Mucosa of gallbladder (tissue), 1 donor: ENCODE results near the gene MR1. TPM values are rescaled to one million over a fixed set of nuclear protein-coding genes. Genes with fewer than 3 reads are reported as not detected.

ENCODE experiments used
- DNase-seq: peaks from one replicate; pipeline ENCODE4 v3.0.0-alpha.2; 2020; ENCODE audit warnings: low spot score
- total RNA-seq: library from RNA; stranded (reverse); gene quantifications from one replicate; pipeline ENCODE4 v1.2.1, GENCODE V29; 2021
- donor health status: DM: no; HTN: no; CAD: no.

Gene MR1
- total RNA-seq: 26.9 TPM

GRCh38 chr1:181033799-181034451, at the start of gene MR1:
Gene MR1, plus strand, starts transcription at chr1:181033983. Its CDS starts 25 bp downstream, at chr1:181034008.
- peak; percentile 39 for DNase-seq

GRCh38 chr1:180988253-180988752, 45.5 kb upstream of the MR1 start:
- no peak for DNase-seq

GRCh38 chr1:180994262-180994661, 39.5 kb upstream of the MR1 start:
- no peak for DNase-seq

DNA sequence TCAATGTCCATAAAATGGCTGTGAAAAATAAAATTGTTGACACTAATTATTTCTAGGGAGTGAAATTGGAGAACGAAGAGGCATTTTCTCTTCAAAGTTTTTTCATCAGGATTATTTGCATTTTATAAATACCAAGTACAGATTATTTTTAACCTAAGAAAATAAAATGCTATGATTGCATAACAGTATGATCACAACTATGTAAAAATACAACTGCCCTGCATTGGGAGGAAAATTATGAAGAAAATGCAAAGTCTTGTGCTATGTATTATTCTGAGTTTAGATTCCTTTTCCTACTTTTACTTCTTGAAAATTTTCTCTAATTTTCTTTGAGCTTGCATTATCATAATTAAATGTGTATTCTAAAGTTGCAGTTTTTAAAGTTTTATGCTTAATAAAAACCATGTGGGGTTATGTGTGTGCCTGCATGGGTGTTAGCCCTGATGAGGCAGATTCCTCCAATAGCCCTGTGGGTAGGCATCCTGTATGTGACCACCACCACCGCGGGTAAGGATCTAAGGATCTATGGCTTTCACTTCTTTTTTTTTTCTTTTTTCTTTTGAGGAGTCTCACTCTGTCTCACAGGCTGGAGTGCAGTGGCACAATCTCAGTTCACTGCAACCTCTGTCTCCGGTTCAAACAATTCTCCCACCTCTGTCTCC, 35.8 kb upstream of the MR1 start:
- DNase-seq: no peak

GRCh38 chr1:181001091-181001780, 32.5 kb upstream of the MR1 start:
- no peak for DNase-seq

- DNase-seq: no peak
Observed at GRCh38 chr1:181002582-181003172, 31.1 kb upstream of the MR1 start.

DNA sequence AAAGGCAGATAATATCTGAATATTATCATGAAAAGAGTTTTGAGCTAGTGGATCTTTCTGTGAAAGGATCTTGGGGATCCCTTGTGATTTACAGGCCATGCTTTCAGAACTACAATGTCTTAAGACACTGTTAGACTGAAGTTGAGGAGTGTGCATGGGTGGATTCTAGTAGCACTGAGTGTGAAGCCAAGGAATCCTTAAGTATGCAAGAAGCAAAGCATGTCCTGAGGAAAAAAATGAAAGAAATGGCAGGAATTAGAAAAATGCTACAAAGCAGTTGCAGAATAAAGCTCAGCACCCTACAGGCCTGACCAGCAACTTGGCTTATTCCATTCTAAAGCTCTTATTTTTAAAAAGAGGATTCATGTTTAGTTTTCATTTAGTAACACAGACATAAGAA, 23.0 kb upstream of the MR1 start:
- DNase-seq: no peak

DNA sequence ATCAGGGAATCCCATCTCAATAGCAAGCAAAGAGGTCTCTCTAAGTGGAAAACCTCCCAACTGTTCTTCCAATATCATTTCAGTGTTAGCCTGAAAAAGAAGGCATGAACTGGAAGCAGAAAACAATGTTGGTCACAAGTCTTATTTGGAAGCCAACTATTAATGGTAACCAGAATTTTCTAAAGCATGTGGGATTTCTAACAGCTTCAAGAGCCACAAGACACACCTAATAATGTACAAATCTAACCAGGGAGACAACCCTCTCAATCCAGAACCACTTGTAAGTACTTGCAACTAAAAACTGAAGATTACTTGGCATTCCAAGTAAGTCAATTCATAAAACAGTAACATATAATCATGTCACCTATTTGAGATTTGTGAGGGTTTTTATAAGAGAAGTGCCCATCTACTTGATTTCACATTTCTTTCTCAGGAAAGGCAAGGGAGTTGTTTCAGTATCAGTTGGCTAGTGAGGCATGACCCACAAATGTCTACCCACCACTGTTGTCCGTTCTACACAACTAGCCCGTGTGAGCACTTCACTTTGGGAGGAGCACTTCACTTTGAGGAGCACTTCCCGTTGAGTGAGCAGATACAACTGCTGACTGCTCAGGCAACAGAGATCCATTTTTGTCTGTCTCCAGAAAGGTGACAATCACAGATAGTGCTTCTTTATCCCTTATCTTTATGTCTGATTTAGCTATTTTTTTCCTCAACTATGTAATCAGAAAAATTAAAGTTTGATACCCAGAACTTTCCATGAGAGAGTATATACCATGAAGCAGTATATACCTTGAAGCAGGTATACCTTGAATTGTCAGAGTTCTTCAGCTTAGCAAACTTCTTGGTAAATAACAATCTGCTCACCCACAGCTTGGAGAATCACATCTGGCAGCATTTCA, 22.2 kb upstream of the MR1 start:
- DNase-seq: no peak

- no peak for DNase-seq
Observed at GRCh38 chr1:181012203-181012745, 21.5 kb upstream of the MR1 start.

- no peak for DNase-seq
Observed at GRCh38 chr1:181013144-181013543, 20.6 kb upstream of the MR1 start.

DNA sequence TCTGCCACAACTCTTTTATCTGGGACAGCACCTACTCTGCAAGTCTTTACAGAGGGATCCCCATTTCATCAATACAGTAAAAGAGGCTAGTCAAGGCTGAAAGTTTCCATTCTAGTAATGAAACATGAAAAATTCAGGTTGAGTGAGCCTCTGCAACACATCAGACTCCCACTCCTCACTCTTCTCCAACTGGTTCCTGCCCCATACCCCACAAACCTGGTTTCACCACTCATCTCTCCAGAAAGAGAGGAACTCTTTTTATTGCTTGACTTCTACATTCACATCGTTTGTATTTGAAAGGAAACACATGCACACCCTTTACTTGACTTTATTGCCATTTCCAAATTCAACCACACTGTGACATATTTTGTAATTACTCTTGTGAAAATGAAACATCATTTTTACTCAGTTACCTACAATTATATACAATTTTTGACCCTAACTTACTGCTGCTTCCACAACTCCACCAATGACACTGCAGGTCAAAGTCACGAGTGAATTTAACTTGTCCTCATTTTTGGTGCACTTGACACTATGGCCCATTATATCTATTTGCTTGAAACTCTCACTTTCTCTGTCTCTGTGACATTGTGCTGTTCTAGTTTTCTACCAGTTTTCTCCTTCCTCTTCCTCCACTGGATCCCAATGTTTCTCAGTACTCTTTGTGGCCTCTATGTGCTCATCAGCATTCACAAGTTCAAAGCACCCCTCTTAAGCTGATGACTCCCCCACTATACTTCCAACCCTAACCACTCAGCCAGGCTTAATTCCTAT, 19.1 kb upstream of the MR1 start:
- no peak for DNase-seq

- DNase-seq: no peak
Observed at GRCh38 chr1:181015251-181015615, 18.6 kb upstream of the MR1 start.

- no peak for DNase-seq
Observed at GRCh38 chr1:181016563-181016962, 17.2 kb upstream of the MR1 start.

- DNase-seq: no peak
Observed at GRCh38 chr1:181018901-181019681, 14.7 kb upstream of the MR1 start.

DNA sequence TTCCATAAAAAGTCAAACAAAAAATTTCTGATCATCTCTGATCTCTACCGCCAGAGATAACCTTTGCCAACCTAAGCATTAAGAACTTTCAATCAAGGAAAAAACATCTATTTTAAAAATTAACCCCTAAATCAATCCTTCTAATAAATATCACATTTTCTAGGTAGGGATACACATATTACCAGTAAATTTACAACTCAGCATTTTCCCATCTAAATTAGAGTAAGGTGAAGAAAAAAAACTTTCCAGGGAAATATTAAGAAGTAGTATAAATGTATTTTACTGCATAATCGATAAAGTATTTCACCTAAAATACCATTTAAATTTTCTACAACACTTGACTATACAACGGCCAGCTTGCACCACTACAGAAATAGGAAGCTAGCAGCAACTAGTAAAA, 12.6 kb upstream of the MR1 start:
- DNase-seq: no peak

GRCh38 chr1:181021811-181022434, 11.9 kb upstream of the MR1 start:
- DNase-seq: peak; percentile 35

GRCh38 chr1:181023265-181024057, 10.3 kb upstream of the MR1 start:
- DNase-seq: no peak

DNA sequence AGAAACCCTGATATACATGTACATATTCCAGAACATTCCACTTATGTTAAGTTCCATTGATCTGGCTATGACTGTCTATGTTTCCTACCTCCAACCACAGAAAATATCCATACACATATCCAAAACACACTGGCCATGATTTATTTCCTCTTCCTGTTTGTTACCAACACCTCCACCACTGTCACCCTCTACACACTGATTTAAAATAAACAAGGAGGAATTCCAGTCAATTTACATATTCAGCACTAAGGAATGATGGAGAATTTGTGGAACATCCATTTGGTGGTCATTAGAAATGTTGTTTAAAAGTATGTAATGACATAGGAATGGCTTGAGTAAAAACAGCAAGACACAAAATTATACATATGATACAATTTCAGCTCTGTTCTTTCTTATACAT, 5.6 kb upstream of the MR1 start:
- DNase-seq: no peak
